GM18505 (cell line): Measurements from ENCODE around the gene IFITM5.
"Not testable (repeated sequence)": the region's sequence is repeated elsewhere in the genome, so short reads cannot be mapped to it uniquely, and the experiment has no call there.

Experiments
- ATAC-seq: cut with Tn5 transposase; IDR thresholded peaks from one replicate; pipeline ENCODE4 v1.9.1; 2021; ENCODE audit not compliant: unreplicated experiment
- POLR2A ChIP-seq: IDR thresholded peaks from 4 replicates; pipeline ENCODE4 v1.6.1; 2011; ENCODE audit warnings: borderline replicate concordance; ENCODE audit not compliant: insufficient read depth, insufficient read length; ENCODE audit errors: extremely low read depth

Gene IFITM5

GRCh38 chr11:312092-312816 lies 12.9 kb upstream of the IFITM5 start:
- ATAC-seq, result no peak
- TF ChIP-seq POLR2A, result no peak

GRCh38 chr11:311013-311748 lies 11.9 kb upstream of the IFITM5 start:
- peak; percentile 42 for ATAC-seq

- not testable (repeated sequence) for ATAC-seq
These were observed 10.8 kb upstream of the IFITM5 start for GRCh38 chr11:309979-310572.

- ATAC-seq, result not testable (repeated sequence)
These were observed 9.7 kb upstream of the IFITM5 start for GRCh38 chr11:308740-309665.

- not testable (repeated sequence) for ATAC-seq
- peak; percentile 46 for TF ChIP-seq POLR2A
These were observed 8.7 kb upstream of the IFITM5 start, which contains the start of gene IFITM2 for GRCh38 chr11:307766-308708. TSS of gene IFITM2 (plus strand) at chr11:307816. CDS start at chr11:308193, 377 bp downstream.

- no peak for ATAC-seq
- TF ChIP-seq POLR2A, result no peak
These were observed 7.5 kb upstream of the IFITM5 start for GRCh38 chr11:306645-307371.

GRCh38 chr11:305844-306211 lies 6.5 kb upstream of the IFITM5 start:
- no peak for TF ChIP-seq POLR2A
- no peak for ATAC-seq

GRCh38 chr11:304915-305843 lies 5.9 kb upstream of the IFITM5 start:
- no peak for ATAC-seq
- no peak for TF ChIP-seq POLR2A

- no peak for TF ChIP-seq POLR2A
- no peak for ATAC-seq
These were observed 4.8 kb upstream of the IFITM5 start for GRCh38 chr11:304061-304506.

GRCh38 chr11:303363-303762 lies 4.0 kb upstream of the IFITM5 start:
- no peak for ATAC-seq
- no peak for TF ChIP-seq POLR2A
